GM10266 (cell line): ENCODE measurements around the gene WDR90.
A peak's percentile ranks its signal among the peaks of the same experiment; 100 is the strongest.

ENCODE experiments used
- DNase-seq: peaks from one replicate; pipeline ENCODE4 v3.0.0; 2012; ENCODE audit errors: extremely low spot score
- TF ChIP-seq, protein P1 (sequence below): IDR thresholded peaks from 2 replicates; pipeline ENCODE4 v1.5.1; 2012; ENCODE audit warnings: mild to moderate bottlenecking, low read depth; ENCODE audit not compliant: control insufficient read depth, insufficient read depth; ENCODE audit errors: missing control alignments

The WDR90 gene

GRCh38 chr16:700684-701584 lies 51.8 kb downstream of the WDR90 start:
- TF ChIP-seq, protein P1, sequence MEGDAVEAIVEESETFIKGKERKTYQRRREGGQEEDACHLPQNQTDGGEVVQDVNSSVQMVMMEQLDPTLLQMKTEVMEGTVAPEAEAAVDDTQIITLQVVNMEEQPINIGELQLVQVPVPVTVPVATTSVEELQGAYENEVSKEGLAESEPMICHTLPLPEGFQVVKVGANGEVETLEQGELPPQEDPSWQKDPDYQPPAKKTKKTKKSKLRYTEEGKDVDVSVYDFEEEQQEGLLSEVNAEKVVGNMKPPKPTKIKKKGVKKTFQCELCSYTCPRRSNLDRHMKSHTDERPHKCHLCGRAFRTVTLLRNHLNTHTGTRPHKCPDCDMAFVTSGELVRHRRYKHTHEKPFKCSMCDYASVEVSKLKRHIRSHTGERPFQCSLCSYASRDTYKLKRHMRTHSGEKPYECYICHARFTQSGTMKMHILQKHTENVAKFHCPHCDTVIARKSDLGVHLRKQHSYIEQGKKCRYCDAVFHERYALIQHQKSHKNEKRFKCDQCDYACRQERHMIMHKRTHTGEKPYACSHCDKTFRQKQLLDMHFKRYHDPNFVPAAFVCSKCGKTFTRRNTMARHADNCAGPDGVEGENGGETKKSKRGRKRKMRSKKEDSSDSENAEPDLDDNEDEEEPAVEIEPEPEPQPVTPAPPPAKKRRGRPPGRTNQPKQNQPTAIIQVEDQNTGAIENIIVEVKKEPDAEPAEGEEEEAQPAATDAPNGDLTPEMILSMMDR: no peak
- DNase-seq: peak; percentile 74

GRCh38 chr16:702341-702740 lies 53.2 kb downstream of the WDR90 start:
- DNase-seq: no peak
- TF ChIP-seq, protein P1: no peak

- DNase-seq: no peak
- TF ChIP-seq, protein P1: no peak
Measured at GRCh38 chr16:703406-703805, 54.2 kb downstream of the WDR90 start.

DNA sequence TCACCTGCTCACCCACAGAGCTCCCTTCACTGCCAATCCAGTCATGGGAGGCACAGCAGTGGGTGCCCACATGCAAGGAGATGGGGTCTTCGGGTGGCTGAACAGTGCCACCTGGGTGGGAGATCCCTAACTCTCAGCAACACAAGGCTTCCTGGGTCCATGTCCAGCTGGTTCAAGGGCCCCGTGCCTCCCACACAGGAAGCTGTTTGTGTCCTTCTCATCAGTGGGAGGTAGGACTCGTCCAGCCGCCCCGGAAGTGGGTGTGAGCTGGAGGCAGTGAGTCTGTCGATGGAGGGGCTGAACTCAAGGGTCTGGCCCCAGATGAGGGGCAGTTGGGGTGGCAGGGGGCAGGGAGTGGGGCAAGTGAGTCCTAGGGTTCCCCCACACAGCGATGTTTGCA lies 54.9 kb downstream of the WDR90 start:
- no peak for DNase-seq
- TF ChIP-seq, protein P1: no peak

DNA sequence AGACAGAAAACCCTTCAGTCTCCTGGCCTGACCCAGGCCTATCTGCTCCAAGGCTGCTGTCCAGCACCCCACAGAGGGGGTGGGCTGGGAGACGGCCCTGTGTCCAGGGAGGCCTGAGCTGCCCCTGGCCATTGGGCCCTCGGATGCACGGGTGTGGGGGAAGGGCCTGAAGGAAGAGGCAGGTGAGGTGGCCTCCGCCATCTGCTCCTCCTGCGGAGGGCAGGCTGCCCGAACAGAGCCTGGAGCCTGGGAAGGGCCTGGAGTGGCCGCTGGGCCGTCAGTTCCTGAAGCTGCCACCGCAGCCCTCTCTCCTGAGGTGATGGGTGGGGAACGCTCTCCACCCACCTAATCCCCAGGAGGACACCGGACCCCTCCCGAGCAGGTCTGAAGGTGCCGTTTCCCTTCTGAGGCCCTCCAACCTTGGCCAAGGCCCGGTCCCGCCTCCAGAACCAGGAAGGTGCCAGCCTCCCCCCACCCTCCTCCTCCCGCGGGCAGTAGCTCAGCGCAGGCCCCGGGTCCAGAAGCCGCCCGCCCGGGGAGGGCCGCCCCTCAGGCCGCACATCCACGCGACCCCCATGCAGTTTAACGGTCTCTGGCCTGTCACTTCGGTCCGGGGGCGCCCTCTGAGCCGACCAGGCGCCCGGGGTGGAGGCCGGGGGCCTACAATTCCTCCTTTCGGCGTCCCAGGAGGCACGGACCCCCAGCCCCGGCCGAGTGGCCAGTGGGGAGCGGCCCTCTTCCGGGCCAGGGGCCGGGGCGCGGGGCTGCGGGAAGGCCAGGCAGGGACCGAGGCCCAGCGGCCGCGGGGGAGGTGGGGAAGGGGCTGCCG lies 55.6 kb downstream of the WDR90 start:
- no peak for DNase-seq
- TF ChIP-seq, protein P1: no peak

DNA sequence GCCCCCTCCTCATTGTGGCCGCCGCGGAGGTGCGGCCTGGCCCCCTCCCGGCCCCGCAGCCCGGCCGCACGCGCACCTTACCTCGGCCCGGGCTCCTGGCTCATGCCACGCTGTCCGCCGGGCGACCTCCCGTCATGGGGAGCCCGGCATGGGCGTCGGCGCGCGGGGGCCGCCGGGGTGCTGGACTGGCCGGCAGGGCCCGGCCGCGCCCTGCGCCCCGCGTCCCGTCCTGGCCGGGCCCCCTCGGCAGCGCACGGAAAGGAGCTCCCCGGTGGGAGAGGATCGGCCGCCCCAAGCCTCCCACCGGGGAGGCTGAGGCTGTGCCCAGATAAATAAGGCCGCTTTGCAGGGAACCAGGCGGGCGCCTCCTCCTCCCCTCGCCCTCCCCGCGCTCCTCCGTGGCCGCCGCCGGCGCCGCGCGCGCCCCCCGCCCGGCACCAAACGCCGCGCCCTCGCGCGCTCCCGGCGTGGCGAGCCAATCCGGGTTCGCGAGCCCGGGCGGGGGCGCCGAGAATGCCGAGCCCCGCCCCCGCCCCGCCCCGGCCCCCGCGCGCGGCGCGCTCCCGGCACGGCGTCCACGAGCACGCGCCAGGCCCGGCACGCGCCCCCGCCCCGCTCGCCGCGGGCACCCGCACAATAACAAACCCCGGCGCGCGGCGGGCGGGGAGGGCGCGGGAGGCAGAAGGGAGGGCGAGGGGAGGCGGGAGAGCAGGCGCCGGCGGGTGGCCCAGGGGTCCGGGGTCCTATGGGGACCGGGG lies 56.4 kb downstream of the WDR90 start, which contains the start of gene FBXL16:
TSS of gene FBXL16 (minus strand) at position 371 of the 758 bp plus-strand sequence. CDS start 8,396 bp downstream, outside the sequence.
- no peak for DNase-seq

More for the DNA sequence above, 56.4 kb downstream of the WDR90 start, which contains the start of gene FBXL16:
- TF ChIP-seq, protein P1: no peak
